Muscle layer of duodenum (tissue), 2 donors: ENCODE measurements around the gene GARRE1.
A peak's percentile ranks its signal among the peaks of the same experiment; 100 is the strongest.

Experiments
- H3K27ac ChIP-seq: one replicate; pipeline ENCODE4 v1.7.0; 2013; ENCODE audit warnings: mild to moderate bottlenecking, low read length
- H3K27me3 ChIP-seq: one replicate; pipeline ENCODE4 v1.7.0; 2013; ENCODE audit warnings: low read depth, mild to moderate bottlenecking, control low read depth, low read length
- H3K36me3 ChIP-seq, 2 donors: one replicate each; pipeline ENCODE4 v1.7.0; 2013; ENCODE audit warnings: low read length in 2 of 2, control low read depth in 1 of 2, mild to moderate bottlenecking in 1 of 2; ENCODE audit not compliant: insufficient read depth in 2 of 2, control insufficient read depth in 1 of 2
- H3K4me1 ChIP-seq, 2 donors: one replicate each; pipeline ENCODE4 v1.7.0; 2013; ENCODE audit warnings: low read length in 2 of 2, mild to moderate bottlenecking in 2 of 2, control low read depth in 1 of 2, moderate library complexity in 1 of 2; ENCODE audit not compliant: insufficient read depth in 2 of 2, control insufficient read depth in 1 of 2
- H3K4me3 ChIP-seq, 2 donors: one replicate each; pipeline ENCODE4 v1.7.0; 2013; ENCODE audit warnings: low read length in 2 of 2, low read depth in 1 of 2, mild to moderate bottlenecking in 1 of 2
- H3K9me3 ChIP-seq, 2 donors: one replicate each; pipeline ENCODE4 v1.7.0; 2013; ENCODE audit warnings: low read length in 2 of 2, control low read depth in 1 of 2, mild to moderate bottlenecking in 1 of 2; ENCODE audit not compliant: control insufficient read depth in 1 of 2
- donor health status: healthy.

The GARRE1 gene

DNA sequence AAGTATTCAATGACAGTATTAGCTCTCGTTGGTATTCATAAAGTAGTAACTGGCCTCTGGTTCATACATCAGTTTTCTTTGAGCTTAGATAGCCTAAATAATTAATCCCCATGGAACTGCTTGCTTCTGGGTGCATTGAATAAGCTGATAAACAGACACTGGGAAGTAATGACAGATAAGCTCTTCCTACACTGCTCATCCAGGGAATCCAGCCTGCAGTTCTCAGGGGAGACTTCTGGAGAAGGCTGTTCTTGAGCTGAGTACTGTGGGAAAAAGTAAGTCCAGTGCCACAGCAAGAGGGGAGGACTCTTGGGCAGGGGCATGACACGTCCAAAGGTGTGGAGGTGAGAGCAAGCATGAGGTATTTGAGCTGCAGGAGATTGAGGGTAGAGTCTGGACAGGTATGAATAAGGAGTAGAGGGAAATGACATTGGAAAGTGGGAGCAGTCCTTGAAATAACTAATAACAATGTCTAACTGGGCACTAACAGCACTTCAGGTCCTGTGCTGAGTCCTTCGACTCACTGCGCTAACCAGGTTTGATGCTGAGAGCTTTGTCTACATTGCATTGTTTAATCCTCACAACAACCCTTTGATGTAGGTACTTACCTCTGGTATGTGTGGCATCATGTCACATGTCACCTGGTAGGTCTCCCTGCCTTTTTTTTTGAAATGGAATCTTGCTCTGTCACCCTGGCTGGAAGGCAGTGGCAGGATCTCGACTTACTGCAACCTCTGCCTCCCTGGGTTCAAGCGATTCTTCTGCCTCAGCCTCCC is 7.2 kb downstream of the GARRE1 start:
- peaks cover 0 to 18% of the 10 kb centered on the region in 2 donors for H3K4me1 ChIP-seq
- H3K36me3 ChIP-seq: no peaks in the 10 kb centered on the region
- H3K4me3 ChIP-seq: no peak overlapping the region
- H3K27ac ChIP-seq: no peak overlapping the region
- no peaks in the 10 kb centered on the region for H3K9me3 ChIP-seq
- no peaks in the 10 kb centered on the region for H3K27me3 ChIP-seq

DNA sequence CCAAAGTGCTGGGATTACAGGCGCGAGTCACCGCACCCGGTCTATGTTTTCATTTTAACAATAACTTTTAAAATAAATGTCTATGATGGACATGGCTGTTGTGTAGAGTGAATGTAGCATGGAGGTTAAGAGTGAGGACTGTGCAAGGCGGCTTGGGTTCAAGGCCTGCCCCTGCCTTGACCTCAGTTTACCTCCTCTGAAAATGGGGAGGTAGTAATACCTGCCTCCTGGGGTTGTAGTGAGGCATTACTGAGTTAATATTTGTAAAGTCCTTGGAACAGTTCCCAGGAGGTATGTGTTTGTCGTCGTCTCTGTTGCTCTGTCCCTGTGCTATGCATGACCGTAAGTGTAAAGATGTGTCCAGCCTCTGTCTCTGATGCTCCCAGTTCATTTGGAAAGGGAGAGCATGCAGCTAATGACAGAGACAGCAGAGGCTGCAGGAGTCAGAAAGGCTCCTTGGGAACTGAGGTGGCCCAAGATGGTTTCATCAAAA is 9.4 kb downstream of the GARRE1 start:
- H3K4me3 ChIP-seq: no peak overlapping the region
- H3K27me3 ChIP-seq: no peaks in the 10 kb centered on the region
- H3K4me1 ChIP-seq: peaks cover 1 to 14% of the 10 kb centered on the region in 2 donors
- no peak overlapping the region for H3K27ac ChIP-seq
- H3K36me3 ChIP-seq: no peaks in the 10 kb centered on the region
- H3K9me3 ChIP-seq: no peaks in the 10 kb centered on the region

DNA sequence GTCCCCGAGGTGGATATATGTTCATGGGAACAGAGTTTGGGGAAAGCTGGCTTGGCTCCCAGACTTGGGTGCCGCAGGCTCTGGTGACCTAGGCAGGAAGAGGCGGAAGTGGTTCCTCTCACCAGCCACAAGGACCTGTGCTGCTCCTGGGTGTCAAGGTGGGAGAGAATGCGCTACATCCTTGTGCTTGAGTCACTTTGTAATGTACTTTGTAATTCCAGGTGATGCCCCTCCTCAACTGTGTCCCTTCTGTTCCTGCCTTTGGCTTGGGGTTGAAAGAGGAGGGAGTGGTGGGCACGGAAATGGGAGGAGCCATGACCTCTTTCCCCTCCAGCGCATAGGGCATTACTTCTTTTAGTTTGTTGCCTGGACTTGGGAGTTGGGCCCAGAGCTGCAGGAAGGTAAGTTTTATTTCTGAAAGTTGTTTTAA is 10.9 kb downstream of the GARRE1 start:
- H3K4me3 ChIP-seq: no peak overlapping the region
- H3K36me3 ChIP-seq: no peaks in the 10 kb centered on the region
- H3K9me3 ChIP-seq: no peaks in the 10 kb centered on the region
- H3K4me1 ChIP-seq: peaks cover 5 to 17% of the 10 kb centered on the region in 2 donors
- H3K27me3 ChIP-seq: no peaks in the 10 kb centered on the region
- no peak overlapping the region for H3K27ac ChIP-seq

GRCh38 chr19:34269081-34269480 is 14.7 kb downstream of the GARRE1 start:
- H3K4me1 ChIP-seq: peaks cover 5 to 14% of the 10 kb centered on the region in 2 donors
- H3K27me3 ChIP-seq: no peaks in the 10 kb centered on the region
- H3K36me3 ChIP-seq: no peaks in the 10 kb centered on the region
- peak overlapping the region; percentile 33 for H3K27ac ChIP-seq
- H3K4me3 ChIP-seq: no peak overlapping the region
- no peaks in the 10 kb centered on the region for H3K9me3 ChIP-seq

DNA sequence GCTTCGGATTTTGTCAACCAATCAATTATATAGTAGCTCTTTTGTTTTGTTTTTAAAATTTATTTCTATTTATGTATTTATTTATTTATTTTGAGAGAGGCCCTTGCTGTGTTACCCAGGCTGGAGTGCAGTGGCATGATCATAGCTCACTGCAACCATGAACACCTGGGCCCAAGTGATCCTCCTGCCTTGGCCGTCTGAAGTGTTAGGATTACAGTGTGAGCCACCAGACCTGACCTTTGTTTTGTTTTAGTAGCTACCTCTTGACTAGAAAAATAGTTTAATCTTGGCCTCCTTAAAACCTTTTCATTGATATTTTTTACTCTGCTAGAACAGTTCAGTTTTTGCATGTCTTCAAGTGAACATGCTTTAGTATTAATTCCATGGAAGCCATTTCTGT is 15.1 kb downstream of the GARRE1 start:
- peak overlapping the region; percentile 54 for H3K27ac ChIP-seq
- H3K4me3 ChIP-seq: no peak overlapping the region
- no peaks in the 10 kb centered on the region for H3K27me3 ChIP-seq
- peaks cover 5 to 14% of the 10 kb centered on the region in 2 donors for H3K4me1 ChIP-seq
- no peaks in the 10 kb centered on the region for H3K9me3 ChIP-seq
- H3K36me3 ChIP-seq: no peaks in the 10 kb centered on the region

DNA sequence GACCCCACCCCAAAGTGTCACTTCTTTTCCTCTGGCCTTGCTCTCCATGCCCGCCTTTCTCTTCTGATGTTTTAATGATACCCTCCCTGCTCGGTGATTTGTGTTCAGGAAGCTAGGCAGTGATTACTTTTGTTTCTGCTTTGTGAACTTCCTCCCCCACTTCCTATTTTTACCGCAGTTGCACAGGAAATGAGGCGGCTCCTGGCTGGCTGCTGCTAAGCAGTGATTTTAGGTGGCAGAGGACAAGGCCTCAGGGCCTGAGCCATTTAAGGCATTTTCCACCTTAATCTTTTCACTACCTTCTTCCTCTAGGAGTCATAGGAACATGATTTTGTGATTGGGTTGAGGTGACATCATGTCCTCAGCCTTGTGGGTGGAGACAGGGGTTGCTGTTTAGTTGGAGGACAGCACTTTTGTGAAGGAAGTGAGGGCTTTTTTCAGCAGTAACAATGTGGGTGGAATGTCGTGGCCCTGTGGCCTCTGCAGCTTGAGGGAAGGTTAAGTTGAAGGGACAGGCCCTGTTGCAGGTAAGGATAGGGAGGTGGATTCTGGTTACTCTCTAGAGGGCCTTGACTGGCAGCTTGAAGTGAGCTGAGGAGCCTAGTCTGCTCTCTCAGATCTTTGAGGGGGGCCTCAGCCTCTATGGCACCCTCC is 15.7 kb downstream of the GARRE1 start:
- no peaks in the 10 kb centered on the region for H3K9me3 ChIP-seq
- no peaks in the 10 kb centered on the region for H3K36me3 ChIP-seq
- H3K27ac ChIP-seq: peak overlapping the region; percentile 54
- H3K4me3 ChIP-seq: no peak overlapping the region
- no peaks in the 10 kb centered on the region for H3K27me3 ChIP-seq
- H3K4me1 ChIP-seq: peaks cover 5 to 14% of the 10 kb centered on the region in 2 donors

GRCh38 chr19:34273121-34273520 is 18.8 kb downstream of the GARRE1 start:
- no peaks in the 10 kb centered on the region for H3K27me3 ChIP-seq
- no peak overlapping the region for H3K27ac ChIP-seq
- no peaks in the 10 kb centered on the region for H3K36me3 ChIP-seq
- no peak overlapping the region for H3K4me3 ChIP-seq
- H3K4me1 ChIP-seq: peaks cover 9 to 17% of the 10 kb centered on the region in 2 donors
- no peaks in the 10 kb centered on the region for H3K9me3 ChIP-seq

DNA sequence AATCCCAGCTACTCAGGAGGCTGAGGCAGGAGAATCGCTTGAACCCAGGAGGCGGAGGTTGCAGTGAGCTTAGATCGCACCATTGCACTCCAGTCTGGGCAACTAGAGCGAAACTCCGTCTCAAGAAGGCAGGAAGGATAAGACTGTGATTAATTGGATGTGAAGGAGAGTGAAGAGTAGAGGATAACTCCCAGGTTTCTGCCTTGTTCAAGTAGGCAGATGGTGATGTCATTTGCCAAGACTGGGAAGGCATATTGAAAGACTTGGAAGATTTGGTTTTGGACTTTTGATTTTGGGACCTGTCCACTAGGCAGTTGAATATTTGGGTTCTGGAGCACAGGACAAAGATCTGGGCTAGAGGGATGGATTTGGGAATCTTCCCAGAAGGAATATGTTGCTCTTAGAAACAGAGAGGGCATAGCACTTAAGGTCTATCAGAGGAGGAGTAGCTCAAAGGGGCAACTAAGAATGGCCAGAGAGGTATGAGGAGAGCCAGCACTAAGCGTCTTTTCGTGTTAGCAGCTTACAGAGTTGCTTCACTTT is 20.0 kb downstream of the GARRE1 start:
- H3K36me3 ChIP-seq: no peaks in the 10 kb centered on the region
- H3K27me3 ChIP-seq: no peaks in the 10 kb centered on the region
- H3K27ac ChIP-seq: no peak overlapping the region
- H3K9me3 ChIP-seq: no peaks in the 10 kb centered on the region
- H3K4me1 ChIP-seq: peaks cover 4 to 17% of the 10 kb centered on the region in 2 donors
- H3K4me3 ChIP-seq: no peak overlapping the region

DNA sequence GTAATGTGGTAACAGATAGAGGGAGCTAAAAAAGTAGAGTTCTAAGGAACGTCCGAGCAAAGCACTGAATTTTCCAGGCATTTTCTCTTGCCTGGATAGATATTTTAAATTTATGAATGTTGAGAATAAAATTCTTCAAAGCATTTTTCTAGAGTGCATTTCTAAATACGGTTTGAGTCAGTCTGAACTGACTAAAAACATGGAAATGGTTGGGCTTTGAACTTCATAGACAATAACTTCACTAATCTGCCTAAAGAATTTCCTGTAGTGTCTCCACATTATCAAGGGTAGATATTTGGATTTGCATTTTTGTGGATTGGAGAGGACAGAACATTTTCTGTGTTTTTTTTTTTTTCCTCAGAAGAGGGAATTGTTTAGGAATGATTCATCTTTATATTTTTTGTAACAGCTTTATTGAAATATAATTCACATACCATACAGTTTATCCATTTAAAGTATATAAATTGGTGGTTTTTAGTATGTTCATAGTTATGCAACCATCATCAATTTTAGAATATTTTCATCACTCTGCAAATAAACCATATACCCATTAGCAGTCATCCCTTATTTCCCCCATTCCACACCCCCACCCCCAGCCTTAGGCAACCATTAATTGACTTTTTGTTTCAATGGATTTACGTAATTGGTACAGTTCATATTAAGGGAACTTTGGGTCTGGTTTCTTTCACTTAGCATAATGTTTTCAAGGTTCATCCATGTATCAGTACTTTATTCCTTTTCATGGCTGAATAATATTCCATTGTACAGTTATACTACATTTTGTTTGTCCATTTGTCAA is 20.7 kb downstream of the GARRE1 start:
- no peaks in the 10 kb centered on the region for H3K36me3 ChIP-seq
- H3K4me1 ChIP-seq: peaks cover 4 to 16% of the 10 kb centered on the region in 2 donors
- no peaks in the 10 kb centered on the region for H3K27me3 ChIP-seq
- H3K9me3 ChIP-seq: no peaks in the 10 kb centered on the region
- H3K27ac ChIP-seq: no peak overlapping the region
- H3K4me3 ChIP-seq: no peak overlapping the region

DNA sequence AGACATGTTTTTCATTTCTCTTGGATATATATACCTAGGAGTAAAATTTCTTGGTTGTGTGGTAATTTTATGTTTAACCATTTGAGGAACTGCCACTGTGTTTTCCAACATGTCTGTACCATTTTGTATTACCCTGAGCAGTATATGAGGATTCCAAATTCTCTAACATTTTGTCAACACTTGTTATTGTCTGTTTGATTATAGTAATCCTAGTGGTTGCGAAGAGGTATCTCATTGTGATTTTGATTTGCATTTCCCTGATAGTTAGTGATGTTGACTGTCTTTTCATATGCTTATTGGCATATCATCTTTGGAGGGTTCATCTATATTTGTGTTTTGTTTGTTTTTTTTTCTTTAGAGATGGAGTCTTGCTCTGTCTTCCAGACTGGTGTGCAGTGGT is 21.4 kb downstream of the GARRE1 start:
- Histone ChIP-seq H3K9me3 (no peaks in the 10 kb centered on the region), H3K27ac (no peak overlapping the region), H3K4me1 (peaks cover 4 to 10% of the 10 kb centered on the region in 2 donors), H3K36me3 (no peaks in the 10 kb centered on the region), H3K27me3 (no peaks in the 10 kb centered on the region), H3K4me3 (no peak overlapping the region)

DNA sequence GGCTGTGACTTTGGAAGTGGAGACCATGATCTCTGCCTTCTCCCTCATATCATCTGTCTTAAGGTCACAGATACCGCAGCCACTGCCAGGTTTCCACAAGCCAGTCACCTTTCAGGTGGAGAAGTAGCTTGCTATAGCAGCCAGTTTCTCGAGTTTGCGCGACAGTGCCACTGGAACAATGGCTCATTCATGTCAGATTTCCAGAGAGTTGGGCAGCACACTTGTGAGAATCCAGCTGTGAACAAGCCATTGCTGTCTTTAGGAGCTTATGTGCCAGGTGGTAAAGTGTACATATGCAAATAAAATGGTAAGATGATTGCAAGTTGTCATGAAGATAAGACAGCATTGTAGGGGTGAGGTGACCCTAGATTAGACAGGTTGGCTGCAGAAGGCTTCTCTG is 22.3 kb downstream of the GARRE1 start:
- Histone ChIP-seq H3K4me3 (no peak overlapping the region), H3K27me3 (no peaks in the 10 kb centered on the region), H3K36me3 (no peaks in the 10 kb centered on the region), H3K4me1 (peaks cover 4% of the 10 kb centered on the region in 2 donors), H3K9me3 (no peaks in the 10 kb centered on the region), H3K27ac (no peak overlapping the region)
